Measurements from ENCODE around the gene ZNF275. TPM values are rescaled to one million over a fixed set of nuclear protein-coding genes. Genes with fewer than 3 reads are reported as not detected.

ZNF275 gene
- total and polyA plus RNA-seq, 10 of the 15 experiments (the other 5 are each of a cell fraction or from before 2014, with no cell fraction given) = 1.3 to 17.4 (median 6.2) TPM

GRCh38 chrX:153307276-153308178 lies 26.4 kb upstream of the ZNF275 start:
- H3K27ac ChIP-seq (ENCODE audit: control insufficient read depth, insufficient read depth) = no peak overlapping the region
- no peak for FAIRE-seq
- no peaks in the 10 kb centered on the region for H3K9me3 ChIP-seq (replicated peaks; ENCODE audit: control insufficient read depth, insufficient read depth, low read length)
- ChIA-PET CTCF (no interaction called here), POLR2A (no interaction called here), RAD21 (ENCODE audit: unreplicated experiment) (no interaction called here), SMC1A (ENCODE audit: uncharacterized antibody, unreplicated experiment) (no interaction called here)
- in situ Hi-C loops (cut with MboI) (loop anchor here (25.0 kb wide), 1 partner anchor 145 kb away; no protein-coding TSS in a partner anchor), intact Hi-C loops (cut with micrococcal nuclease; ENCODE audit: unreplicated experiment) (no loop called here)
- DNase-seq (ENCODE audit: low read depth, low spot score) = no peak
- H2AFZ ChIP-seq (ENCODE audit: control insufficient read depth, low read depth, low read length) = no peak overlapping the region
- H3K27me3 ChIP-seq (replicated peaks in 1 of 2; ENCODE audit: control insufficient read depth in 2 of 2, insufficient read depth in 2 of 2, low read length in 1 of 2) = no peaks in the 10 kb centered on the region
- no peaks in the 10 kb centered on the region for H4K20me1 ChIP-seq (ENCODE audit: control insufficient read depth, insufficient read depth)
- no peaks in the 10 kb centered on the region for H3K79me2 ChIP-seq (ENCODE audit: control insufficient read depth, insufficient read depth, low read length)
- no peak for TF ChIP-seq NFXL1 (IDR thresholded peaks at IDR 0.05; ENCODE audit: borderline replicate concordance)
- TF ChIP-seq SUPT20H (IDR thresholded peaks at IDR 0.05; ENCODE audit: borderline replicate concordance, control insufficient read depth, low read depth, low read length) = no peak
- no peak for TF ChIP-seq ETV6 (conservative IDR thresholded peaks at IDR 0.05 in 1 of 2, IDR thresholded peaks at IDR 0.05 in 1 of 2; ENCODE audit: borderline replicate concordance in 1 of 2, low read depth in 1 of 2)
- no peak for TF ChIP-seq IRF5 (IDR thresholded peaks at IDR 0.05; ENCODE audit: borderline replicate concordance)
- TF ChIP-seq MTA3 (IDR thresholded peaks at IDR 0.05; ENCODE audit: borderline replicate concordance, low read length) = no peak
- no peak for TF ChIP-seq CHD4 (IDR thresholded peaks at IDR 0.05)
- TF ChIP-seq NFIC (IDR thresholded peaks at IDR 0.05; ENCODE audit: low read depth, low read length) = no peak
- TF ChIP-seq BCL3 (IDR thresholded peaks at IDR 0.05; ENCODE audit: borderline replicate concordance, insufficient read depth, low read depth, low read length, poor library complexity, severe bottlenecking) = no peak
- no peak for TF ChIP-seq CHD1 (IDR thresholded peaks at IDR 0.05; ENCODE audit: low read depth, low read length)
- no peak for TF ChIP-seq ASH2L (IDR thresholded peaks at IDR 0.05; ENCODE audit: borderline replicate concordance, low read depth)
- no peak for TF ChIP-seq RBBP5 (conservative IDR thresholded peaks at IDR 0.05)
- TF ChIP-seq CEBPB (IDR thresholded peaks at IDR 0.05; ENCODE audit: borderline replicate concordance in 1 of 2, low read depth in 2 of 2, low read length in 2 of 2) = no peak
- TF ChIP-seq MTA2 (IDR thresholded peaks at IDR 0.05; ENCODE audit: low read depth) = no peak
- no peak for TF ChIP-seq TARDBP (IDR thresholded peaks at IDR 0.05; ENCODE audit: borderline replicate concordance)
- BruUV-seq (replicated peaks) = no TSS peak
- H3K4me3 ChIP-seq = no peak overlapping the region
- 22% methylated on average over 12 of the region's 12 CpGs for WGBS (ENCODE audit: insufficient coverage, insufficient replicate concordance, low lambda C conversion rate, missing lambda C conversion rate)
- no peaks in the 10 kb centered on the region for H3K4me1 ChIP-seq (ENCODE audit: control insufficient read depth, insufficient read depth, low read length)
- no peaks in the 10 kb centered on the region for H3K36me3 ChIP-seq (ENCODE audit: control insufficient read depth in 2 of 2, insufficient read depth in 2 of 2, low read length in 1 of 2)
- no peak overlapping the region for H3K9ac ChIP-seq (ENCODE audit: control insufficient read depth, insufficient read depth, low read length)
- no peak overlapping the region for H3K4me2 ChIP-seq (ENCODE audit: control insufficient read depth, insufficient read depth)
- ATAC-seq = no peak
